ENCODE data around the gene SGPL1.

SGPL1 gene

GRCh38 chr10:70828923-70829322 lies 13.2 kb downstream of the SGPL1 start:
- no peaks in the 10 kb centered on the region for H3K9me3 ChIP-seq (ENCODE audit: control insufficient read depth in 5 of 5, low read length in 5 of 5)
- no peak overlapping the region for H3K9ac ChIP-seq (ENCODE audit: low read length in 5 of 5)
- no peak overlapping the region for H3K4me3 ChIP-seq (ENCODE audit: low read depth in 1 of 5, low read length in 5 of 5)
- peaks cover 0 to 11% (median 2%) of the 10 kb centered on the region in 5 donors for H3K4me1 ChIP-seq (ENCODE audit: control insufficient read depth in 5 of 5, insufficient read depth in 5 of 5, low read length in 5 of 5)
- H3K27me3 ChIP-seq (ENCODE audit: control insufficient read depth in 5 of 5, insufficient read depth in 4 of 5, low read length in 5 of 5) = no peaks in the 10 kb centered on the region
- H3K27ac ChIP-seq (ENCODE audit: low read depth, low read length) = no peak overlapping the region
- H3K36me3 ChIP-seq (ENCODE audit: control insufficient read depth in 5 of 5, insufficient read depth in 5 of 5, low read length in 5 of 5) = peaks cover 0 to 22% (median 6%) of the 10 kb centered on the region in 5 donors

- Histone ChIP-seq H3K9me3 (ENCODE audit: control insufficient read depth in 5 of 5, low read length in 5 of 5) (no peaks in the 10 kb centered on the region), H3K9ac (ENCODE audit: low read length in 5 of 5) (no peak overlapping the region), H3K36me3 (ENCODE audit: control insufficient read depth in 5 of 5, insufficient read depth in 5 of 5, low read length in 5 of 5) (peaks cover 0 to 22% (median 6%) of the 10 kb centered on the region in 5 donors), H3K4me1 (ENCODE audit: control insufficient read depth in 5 of 5, insufficient read depth in 5 of 5, low read length in 5 of 5) (peaks cover 0 to 15% (median 2%) of the 10 kb centered on the region in 5 donors), H3K4me3 (ENCODE audit: low read depth in 1 of 5, low read length in 5 of 5) (no peak overlapping the region), H3K27me3 (ENCODE audit: control insufficient read depth in 5 of 5, insufficient read depth in 4 of 5, low read length in 5 of 5) (no peaks in the 10 kb centered on the region), H3K27ac (ENCODE audit: low read depth, low read length) (no peak overlapping the region)
These were observed 13.8 kb downstream of the SGPL1 start for GRCh38 chr10:70829543-70829942.

GRCh38 chr10:70830164-70830563 lies 14.4 kb downstream of the SGPL1 start:
- Histone ChIP-seq H3K27ac (ENCODE audit: low read depth, low read length) (no peak overlapping the region), H3K9ac (ENCODE audit: low read length in 5 of 5) (no peak overlapping the region), H3K36me3 (ENCODE audit: control insufficient read depth in 5 of 5, insufficient read depth in 5 of 5, low read length in 5 of 5) (peaks cover 0 to 18% (median 6%) of the 10 kb centered on the region in 5 donors), H3K4me1 (ENCODE audit: control insufficient read depth in 5 of 5, insufficient read depth in 5 of 5, low read length in 5 of 5) (peaks cover 0 to 19% (median 8%) of the 10 kb centered on the region in 5 donors), H3K27me3 (ENCODE audit: control insufficient read depth in 5 of 5, insufficient read depth in 4 of 5, low read length in 5 of 5) (no peaks in the 10 kb centered on the region), H3K4me3 (ENCODE audit: low read depth in 1 of 5, low read length in 5 of 5) (no peak overlapping the region), H3K9me3 (ENCODE audit: control insufficient read depth in 5 of 5, low read length in 5 of 5) (no peaks in the 10 kb centered on the region)

- H3K36me3 ChIP-seq (ENCODE audit: control insufficient read depth in 5 of 5, insufficient read depth in 5 of 5, low read length in 5 of 5) = peaks cover 0 to 14% (median 0%) of the 10 kb centered on the region in 5 donors
- peaks cover 0 to 28% (median 18%) of the 10 kb centered on the region in 5 donors for H3K4me1 ChIP-seq (ENCODE audit: control insufficient read depth in 5 of 5, insufficient read depth in 5 of 5, low read length in 5 of 5)
- no peak overlapping the region for H3K4me3 ChIP-seq (ENCODE audit: low read depth in 1 of 5, low read length in 5 of 5)
- H3K9me3 ChIP-seq (ENCODE audit: control insufficient read depth in 5 of 5, low read length in 5 of 5) = no peaks in the 10 kb centered on the region
- no peaks in the 10 kb centered on the region for H3K27me3 ChIP-seq (ENCODE audit: control insufficient read depth in 5 of 5, insufficient read depth in 4 of 5, low read length in 5 of 5)
- H3K27ac ChIP-seq (ENCODE audit: low read depth, low read length) = no peak overlapping the region
- H3K9ac ChIP-seq (ENCODE audit: low read length in 5 of 5) = no peak overlapping the region
These were observed 16.5 kb downstream of the SGPL1 start for GRCh38 chr10:70832221-70832620.

GRCh38 chr10:70832852-70833528 lies 17.2 kb downstream of the SGPL1 start:
- Histone ChIP-seq H3K9me3 (ENCODE audit: control insufficient read depth in 5 of 5, low read length in 5 of 5) (peaks cover 0 to 3% (median 0%) of the 10 kb centered on the region in 5 donors), H3K4me3 (ENCODE audit: low read depth in 1 of 5, low read length in 5 of 5) (no peak overlapping the region), H3K9ac (ENCODE audit: low read length in 5 of 5) (no peak overlapping the region), H3K4me1 (ENCODE audit: control insufficient read depth in 5 of 5, insufficient read depth in 5 of 5, low read length in 5 of 5) (peaks cover 0 to 28% (median 18%) of the 10 kb centered on the region in 5 donors), H3K36me3 (ENCODE audit: control insufficient read depth in 5 of 5, insufficient read depth in 5 of 5, low read length in 5 of 5) (peaks cover 0 to 14% (median 3%) of the 10 kb centered on the region in 5 donors), H3K27me3 (ENCODE audit: control insufficient read depth in 5 of 5, insufficient read depth in 4 of 5, low read length in 5 of 5) (no peaks in the 10 kb centered on the region), H3K27ac (ENCODE audit: low read depth, low read length) (no peak overlapping the region)

GRCh38 chr10:70833601-70834000 lies 17.9 kb downstream of the SGPL1 start:
- Histone ChIP-seq H3K27me3 (ENCODE audit: control insufficient read depth in 5 of 5, insufficient read depth in 4 of 5, low read length in 5 of 5) (no peaks in the 10 kb centered on the region), H3K36me3 (ENCODE audit: control insufficient read depth in 5 of 5, insufficient read depth in 5 of 5, low read length in 5 of 5) (peaks cover 0 to 14% (median 3%) of the 10 kb centered on the region in 5 donors), H3K4me3 (ENCODE audit: low read depth in 1 of 5, low read length in 5 of 5) (no peak overlapping the region), H3K9me3 (ENCODE audit: control insufficient read depth in 5 of 5, low read length in 5 of 5) (peaks cover 0 to 3% (median 0%) of the 10 kb centered on the region in 5 donors), H3K4me1 (ENCODE audit: control insufficient read depth in 5 of 5, insufficient read depth in 5 of 5, low read length in 5 of 5) (peaks cover 0 to 28% (median 18%) of the 10 kb centered on the region in 5 donors), H3K27ac (ENCODE audit: low read depth, low read length) (no peak overlapping the region), H3K9ac (ENCODE audit: low read length in 5 of 5) (no peak overlapping the region)

GRCh38 chr10:70834021-70834420 lies 18.3 kb downstream of the SGPL1 start:
- peaks cover 0 to 28% (median 18%) of the 10 kb centered on the region in 5 donors for H3K4me1 ChIP-seq (ENCODE audit: control insufficient read depth in 5 of 5, insufficient read depth in 5 of 5, low read length in 5 of 5)
- H3K27me3 ChIP-seq (ENCODE audit: control insufficient read depth in 5 of 5, insufficient read depth in 4 of 5, low read length in 5 of 5) = no peaks in the 10 kb centered on the region
- H3K36me3 ChIP-seq (ENCODE audit: control insufficient read depth in 5 of 5, insufficient read depth in 5 of 5, low read length in 5 of 5) = peaks cover 0 to 12% (median 3%) of the 10 kb centered on the region in 5 donors
- no peak overlapping the region for H3K4me3 ChIP-seq (ENCODE audit: low read depth in 1 of 5, low read length in 5 of 5)
- H3K9me3 ChIP-seq (ENCODE audit: control insufficient read depth in 5 of 5, low read length in 5 of 5) = peaks cover 0 to 3% (median 0%) of the 10 kb centered on the region in 5 donors
- no peak overlapping the region for H3K9ac ChIP-seq (ENCODE audit: low read length in 5 of 5)
- no peak overlapping the region for H3K27ac ChIP-seq (ENCODE audit: low read depth, low read length)

GRCh38 chr10:70834441-70835151 lies 18.8 kb downstream of the SGPL1 start:
- Histone ChIP-seq H3K4me1 (ENCODE audit: control insufficient read depth in 5 of 5, insufficient read depth in 5 of 5, low read length in 5 of 5) (peaks cover 0 to 28% (median 18%) of the 10 kb centered on the region in 5 donors), H3K36me3 (ENCODE audit: control insufficient read depth in 5 of 5, insufficient read depth in 5 of 5, low read length in 5 of 5) (peaks cover 0 to 8% (median 3%) of the 10 kb centered on the region in 5 donors), H3K27ac (ENCODE audit: low read depth, low read length) (no peak overlapping the region), H3K4me3 (ENCODE audit: low read depth in 1 of 5, low read length in 5 of 5) (no peak overlapping the region), H3K9ac (ENCODE audit: low read length in 5 of 5) (no peak overlapping the region), H3K27me3 (ENCODE audit: control insufficient read depth in 5 of 5, insufficient read depth in 4 of 5, low read length in 5 of 5) (no peaks in the 10 kb centered on the region), H3K9me3 (ENCODE audit: control insufficient read depth in 5 of 5, low read length in 5 of 5) (peaks cover 0 to 3% (median 0%) of the 10 kb centered on the region in 5 donors)

- H3K4me3 ChIP-seq (ENCODE audit: low read depth in 1 of 5, low read length in 5 of 5) = no peak overlapping the region
- no peak overlapping the region for H3K9ac ChIP-seq (ENCODE audit: low read length in 5 of 5)
- peaks cover 2 to 28% (median 18%) of the 10 kb centered on the region in 5 donors for H3K4me1 ChIP-seq (ENCODE audit: control insufficient read depth in 5 of 5, insufficient read depth in 5 of 5, low read length in 5 of 5)
- no peaks in the 10 kb centered on the region for H3K27me3 ChIP-seq (ENCODE audit: control insufficient read depth in 5 of 5, insufficient read depth in 4 of 5, low read length in 5 of 5)
- H3K27ac ChIP-seq (ENCODE audit: low read depth, low read length) = no peak overlapping the region
- peaks cover 0 to 6% (median 1%) of the 10 kb centered on the region in 5 donors for H3K36me3 ChIP-seq (ENCODE audit: control insufficient read depth in 5 of 5, insufficient read depth in 5 of 5, low read length in 5 of 5)
- peaks cover 0 to 3% (median 0%) of the 10 kb centered on the region in 5 donors for H3K9me3 ChIP-seq (ENCODE audit: control insufficient read depth in 5 of 5, low read length in 5 of 5)
These were observed 20.6 kb downstream of the SGPL1 start for GRCh38 chr10:70836319-70836718.

GRCh38 chr10:70837660-70838059 lies 21.9 kb downstream of the SGPL1 start:
- peaks cover 0 to 6% (median 2%) of the 10 kb centered on the region in 5 donors for H3K36me3 ChIP-seq (ENCODE audit: control insufficient read depth in 5 of 5, insufficient read depth in 5 of 5, low read length in 5 of 5)
- no peaks in the 10 kb centered on the region for H3K27me3 ChIP-seq (ENCODE audit: control insufficient read depth in 5 of 5, insufficient read depth in 4 of 5, low read length in 5 of 5)
- peaks cover 2 to 26% (median 18%) of the 10 kb centered on the region in 5 donors for H3K4me1 ChIP-seq (ENCODE audit: control insufficient read depth in 5 of 5, insufficient read depth in 5 of 5, low read length in 5 of 5)
- H3K9me3 ChIP-seq (ENCODE audit: control insufficient read depth in 5 of 5, low read length in 5 of 5) = peaks cover 0 to 3% (median 0%) of the 10 kb centered on the region in 5 donors
- no peak overlapping the region for H3K27ac ChIP-seq (ENCODE audit: low read depth, low read length)
- no peak overlapping the region for H3K9ac ChIP-seq (ENCODE audit: low read length in 5 of 5)
- H3K4me3 ChIP-seq (ENCODE audit: low read depth in 1 of 5, low read length in 5 of 5) = no peak overlapping the region
